ENCODE measurements around the gene VPS41.

VPS41 gene

GRCh38 chr7:38801786-38802185, 107.2 kb downstream of the VPS41 start:
- DNase-seq, result no peak

- DNase-seq, result no peak
Observed at GRCh38 chr7:38798552-38799267, 110.3 kb downstream of the VPS41 start.

DNA sequence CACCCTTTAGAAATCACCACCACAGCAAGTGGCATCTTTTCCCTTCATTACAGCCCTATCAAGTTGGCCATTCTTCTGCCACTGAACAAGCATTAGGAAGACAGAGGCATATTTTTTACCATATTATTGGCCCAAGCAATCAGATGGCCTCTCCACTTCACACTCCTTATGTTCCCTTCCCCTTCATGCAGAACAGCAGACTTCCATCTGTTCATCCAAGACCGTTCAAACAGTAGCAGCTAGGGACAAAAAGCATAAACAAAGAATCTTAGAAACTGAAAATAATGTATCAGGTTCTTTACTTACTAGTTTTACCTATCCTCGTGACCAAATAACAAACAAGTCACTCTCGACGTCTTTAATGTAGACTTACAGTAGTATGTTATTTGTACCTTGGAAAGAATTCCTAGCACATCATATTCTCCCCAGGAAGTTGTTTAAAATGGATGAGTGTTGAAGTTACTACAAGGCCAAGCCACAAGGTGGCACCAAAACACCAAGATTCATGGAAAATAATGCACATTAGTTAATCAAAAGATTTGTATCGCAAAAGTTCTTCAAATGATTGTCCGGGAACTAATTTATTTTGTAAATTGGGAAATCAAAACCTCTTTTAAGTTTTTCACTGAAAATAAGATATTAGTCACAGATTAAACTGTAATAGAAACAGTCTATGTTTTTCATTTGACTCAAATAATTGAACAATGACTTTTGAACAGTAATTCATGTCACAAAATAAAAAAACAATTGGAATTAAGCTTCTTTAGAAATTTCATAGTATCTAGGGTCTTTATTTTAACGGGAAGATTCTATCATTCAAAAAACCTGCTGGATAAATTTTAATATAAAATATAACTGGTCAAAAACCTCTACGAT, 112.1 kb downstream of the VPS41 start:
- DNase-seq, result peak; percentile 59 to 67 (median 61)

DNA sequence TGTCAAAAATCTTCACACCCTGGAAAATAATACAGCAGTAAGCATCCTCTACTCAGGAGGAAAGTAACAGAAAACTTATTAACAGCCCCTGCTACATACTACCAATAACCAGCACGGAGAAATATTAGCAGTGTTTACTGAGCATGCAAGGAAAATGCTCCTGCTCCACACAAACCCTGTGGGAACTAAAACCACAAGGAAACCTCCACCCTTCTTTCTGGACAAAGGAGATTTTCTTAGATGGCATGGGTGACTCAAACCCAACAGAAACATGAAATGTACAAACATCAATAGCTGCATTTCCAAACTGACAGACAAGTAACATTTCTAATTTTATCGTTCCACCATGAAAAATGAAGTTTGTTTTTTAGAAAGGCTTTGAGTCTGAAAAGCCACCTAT, 113.4 kb downstream of the VPS41 start:
- DNase-seq, result no peak

DNA sequence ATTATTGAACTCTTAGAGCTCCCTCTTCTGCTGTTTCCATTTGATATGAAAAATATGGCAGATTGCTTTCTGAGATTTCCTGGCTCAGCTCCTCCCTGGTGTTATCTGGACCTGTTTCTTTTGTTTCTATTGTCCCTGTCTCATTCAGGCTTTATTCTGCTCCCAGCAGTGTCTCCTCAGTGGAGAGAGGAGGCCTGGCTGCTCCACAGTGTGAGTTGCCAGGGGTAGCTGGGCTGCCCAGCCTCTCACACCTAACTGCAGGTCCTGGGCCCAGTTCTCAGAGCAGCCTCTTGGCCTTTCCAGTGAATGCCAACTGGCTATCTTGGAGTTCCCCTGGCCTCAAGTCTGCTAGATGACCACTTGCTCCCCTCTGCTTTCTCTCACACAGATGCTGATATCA, 127.0 kb downstream of the VPS41 start:
- no peak for DNase-seq

- no peak for DNase-seq
Observed at GRCh38 chr7:38777609-38778008, 131.4 kb downstream of the VPS41 start.

- no peak for DNase-seq
Observed at GRCh38 chr7:38775506-38776175, 133.3 kb downstream of the VPS41 start.

- no peak for DNase-seq
Observed at GRCh38 chr7:38773430-38773829, 135.6 kb downstream of the VPS41 start.

- DNase-seq, result no peak
Observed at GRCh38 chr7:38760226-38760625, 148.8 kb downstream of the VPS41 start.

DNA sequence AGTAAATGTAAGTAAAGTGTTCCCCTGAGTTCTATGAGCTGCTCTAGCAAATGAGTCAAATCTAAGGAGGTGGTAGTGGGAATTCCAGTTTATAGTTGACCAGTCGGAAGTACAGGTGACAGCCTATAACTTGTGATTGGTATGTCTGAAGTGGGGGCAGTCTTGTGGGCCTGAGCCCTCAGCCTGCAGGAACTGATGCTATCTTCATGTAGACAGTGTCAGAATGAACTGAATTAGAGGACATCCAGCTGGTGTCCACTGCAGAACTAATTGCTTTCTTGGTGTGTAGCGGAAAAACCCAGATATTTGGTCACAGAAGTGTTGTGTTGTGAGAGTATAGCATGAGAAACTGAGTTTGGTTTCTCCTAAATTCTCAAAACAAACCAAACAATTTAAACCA, 150.0 kb downstream of the VPS41 start:
- no peak for DNase-seq

DNA sequence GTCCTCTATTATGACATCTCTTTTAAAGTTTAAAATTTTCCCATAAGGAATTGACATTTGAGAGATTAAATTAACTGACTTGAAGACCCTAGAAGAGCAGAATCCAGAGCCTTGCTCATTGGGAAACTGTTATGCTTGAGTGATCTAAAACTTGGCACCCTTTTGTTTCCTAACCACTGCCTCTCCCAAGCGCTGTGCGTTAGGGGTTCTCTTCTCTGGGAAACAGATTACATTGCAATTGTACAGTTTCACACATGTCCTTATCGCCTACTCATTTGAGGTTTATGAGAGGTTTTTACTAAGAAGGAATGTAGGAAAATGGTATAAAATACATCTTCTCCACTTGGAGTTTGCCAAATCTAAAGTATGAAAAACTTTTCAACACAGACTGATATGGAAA, 151.1 kb downstream of the VPS41 start:
- no peak for DNase-seq

DNA sequence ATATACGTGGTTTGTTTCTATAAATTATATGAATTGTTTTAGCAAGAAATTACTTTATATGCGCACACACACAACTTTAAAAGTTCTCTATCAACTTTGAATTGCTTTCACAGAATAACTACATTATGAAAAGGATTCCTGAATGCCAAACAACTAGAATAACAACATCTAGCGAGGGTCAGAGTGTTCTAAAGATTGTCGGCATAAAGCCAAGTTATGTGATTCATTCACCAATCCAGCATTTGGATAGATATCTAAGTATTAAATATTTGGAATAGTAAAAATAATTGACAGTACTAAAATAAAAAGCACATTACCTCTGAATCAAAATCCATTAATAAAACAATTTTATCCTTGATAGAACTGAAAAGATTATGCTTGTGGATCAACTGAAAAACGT, 152.5 kb downstream of the VPS41 start:
- DNase-seq, result no peak

GRCh38 chr7:38753347-38753746, 155.6 kb downstream of the VPS41 start:
- DNase-seq, result peak in 3 of 4 experiments; percentile 17 to 28 (median 25)

- DNase-seq, result no peak
Observed at GRCh38 chr7:38751416-38751815, 157.6 kb downstream of the VPS41 start.

- no peak for DNase-seq
Observed at GRCh38 chr7:38748056-38748610, 160.9 kb downstream of the VPS41 start.

GRCh38 chr7:38746438-38746837, 162.6 kb downstream of the VPS41 start:
- no peak for DNase-seq

DNA sequence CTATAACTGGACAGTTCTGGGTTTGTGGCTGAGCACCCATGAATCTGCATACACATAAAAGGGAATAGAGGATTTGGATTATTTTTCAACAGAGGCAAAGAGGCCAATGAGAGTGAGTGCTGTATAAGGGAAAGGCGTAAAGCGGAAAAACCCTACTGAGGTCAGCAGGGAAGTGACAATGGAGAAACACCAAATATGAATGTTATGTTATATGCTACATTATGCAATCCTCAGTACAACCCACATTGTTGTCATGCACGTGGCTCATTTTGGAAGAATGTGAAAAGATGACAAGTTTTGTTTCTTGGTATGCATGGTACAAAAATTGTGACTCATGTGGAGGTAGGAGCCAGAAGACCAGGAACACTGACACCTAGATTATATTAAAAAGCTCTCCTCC, 164.2 kb downstream of the VPS41 start:
- DNase-seq, result peak; percentile 50 to 86 (median 60)

DNA sequence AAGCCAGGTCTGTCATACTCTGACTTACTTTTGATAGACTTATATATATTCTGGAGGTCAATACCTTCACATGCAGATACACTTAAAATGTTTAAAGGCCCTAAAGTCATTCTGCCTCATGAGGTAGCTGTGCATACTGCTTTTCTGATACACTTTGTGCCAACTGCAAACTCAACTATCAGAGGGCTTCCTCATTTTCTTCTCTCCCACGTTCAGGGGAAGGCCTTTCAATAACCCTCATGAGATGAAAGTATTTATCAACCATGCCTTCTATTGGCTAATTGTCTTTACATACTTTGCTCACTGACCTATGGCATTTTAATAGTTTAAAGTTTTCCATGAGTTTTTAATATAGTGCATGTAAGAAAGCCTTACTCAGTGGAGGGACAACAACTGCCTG, 165.1 kb downstream of the VPS41 start:
- DNase-seq, result peak; percentile 27 to 64 (median 40)

DNA sequence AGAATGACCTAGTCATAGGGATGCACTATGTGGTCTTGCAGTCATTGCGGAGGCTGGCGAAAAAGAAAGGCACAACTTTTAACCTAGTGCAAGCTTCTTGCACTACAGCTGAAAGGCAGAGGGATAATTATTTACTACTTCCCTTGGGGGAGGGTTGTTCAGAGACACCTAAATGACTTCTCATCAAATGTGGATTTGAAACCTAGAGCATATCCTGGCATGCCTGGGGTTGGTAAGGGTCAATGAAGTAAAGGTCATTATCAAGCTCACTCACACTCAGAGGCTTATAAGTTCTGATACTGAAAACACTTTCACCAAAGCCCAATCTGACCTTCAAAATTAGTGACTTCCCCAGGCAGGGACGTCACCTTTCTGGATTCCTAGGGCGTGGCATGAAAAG, 168.9 kb downstream of the VPS41 start:
- DNase-seq, result no peak

- DNase-seq, result no peak
Observed at GRCh38 chr7:38736138-38736537, 172.9 kb downstream of the VPS41 start.

DNA sequence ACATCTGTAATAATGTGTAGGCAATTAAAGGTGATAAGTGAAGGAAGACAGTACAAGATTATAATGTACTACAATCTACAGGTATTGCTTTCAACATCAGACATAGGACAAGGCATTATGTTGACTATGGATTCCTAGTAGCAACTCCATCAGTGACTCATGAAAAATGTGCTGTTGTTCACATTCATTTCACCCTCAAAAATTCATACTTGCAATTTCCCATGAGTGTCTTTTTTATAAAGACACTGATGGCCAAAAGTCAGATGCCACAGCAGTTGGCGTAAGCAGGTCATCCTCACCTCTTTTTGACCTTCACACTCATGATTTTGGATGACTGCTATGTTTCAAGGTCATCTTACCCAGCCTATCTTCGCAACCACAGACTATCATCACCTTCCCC, 177.8 kb downstream of the VPS41 start:
- DNase-seq, result no peak

- DNase-seq, result no peak
Observed at GRCh38 chr7:38728145-38728544, 180.8 kb downstream of the VPS41 start.
